ENCODE data around the gene RRN3. TPM values are rescaled to one million over a fixed set of nuclear protein-coding genes. Genes with fewer than 3 reads are reported as not detected.
"Not testable (repeated sequence)": the region's sequence is repeated elsewhere in the genome, so short reads cannot be mapped to it uniquely, and the experiment has no call there.

The RRN3 gene
- total RNA-seq, 5 donors from 2014 or later (not counting 1 experiment from before 2014, with no cell fraction given), result 26.5 to 38.0 (median 37.3) TPM

- H3K27ac ChIP-seq (ENCODE audit: low read length); H3K4me1 ChIP-seq (ENCODE audit: control insufficient read depth in 1 of 2, extremely low read depth in 1 of 2, insufficient read depth in 2 of 2, low read length in 2 of 2); H3K27me3 Mint-ChIP-seq; H3K9me3 Mint-ChIP-seq; H3K27me3 ChIP-seq (replicated peaks in 1 of 2; ENCODE audit: control insufficient read depth in 2 of 2, extremely low read depth in 1 of 2, insufficient read depth in 2 of 2, low read length in 1 of 2); H3K9me3 ChIP-seq; H3K27ac Mint-ChIP-seq; H3K4me3 ChIP-seq (ENCODE audit: control insufficient read depth in 1 of 2, extremely low read depth in 1 of 2, low read length in 1 of 2); H3K4me1 Mint-ChIP-seq; H3K4me3 Mint-ChIP-seq; DNase-seq; POLR2A ChIA-PET: not testable (repeated sequence)
- H3K36me3 Mint-ChIP-seq, result peaks cover 42% of the 10 kb centered on the region
- CTCF ChIA-PET, result interaction anchor here in 1 of 2 donors (0.7 to 2.0 kb wide), 2 partner anchors 15 to 22 kb away, joined by 3 to 6 read pairs; partner anchors contain the start of gene RRN3
- no CpG with 5 or more reads among the region's 16 CpGs for WGBS (ENCODE audit: insufficient coverage)
- peaks cover 7 to 50% of the 10 kb centered on the region in 2 donors for H3K36me3 ChIP-seq (ENCODE audit: control insufficient read depth in 2 of 2, extremely low read depth in 1 of 2, insufficient read depth in 1 of 2, low read length in 1 of 2)
- ATAC-seq (replicated peaks in 1 of 4), result peak; percentile 41 to 71 (median 55)
These were observed 21.9 kb downstream of the RRN3 start for GRCh38 chr16:15071916-15072769.

GRCh38 chr16:15071013-15071412 lies 23.1 kb downstream of the RRN3 start:
- H3K4me3 Mint-ChIP-seq; H3K27ac Mint-ChIP-seq; CTCF ChIA-PET; H3K27me3 Mint-ChIP-seq; DNase-seq; ATAC-seq (replicated peaks in 1 of 4); H3K27me3 ChIP-seq (replicated peaks in 1 of 2; ENCODE audit: control insufficient read depth in 2 of 2, extremely low read depth in 1 of 2, insufficient read depth in 2 of 2, low read length in 1 of 2); POLR2A ChIA-PET; H3K4me1 ChIP-seq (ENCODE audit: control insufficient read depth in 1 of 2, extremely low read depth in 1 of 2, insufficient read depth in 2 of 2, low read length in 2 of 2); H3K27ac ChIP-seq (ENCODE audit: low read length); H3K4me1 Mint-ChIP-seq; H3K9me3 Mint-ChIP-seq; H3K4me3 ChIP-seq (ENCODE audit: control insufficient read depth in 1 of 2, extremely low read depth in 1 of 2, low read length in 1 of 2); H3K9me3 ChIP-seq: not testable (repeated sequence)
- H3K36me3 Mint-ChIP-seq, result peaks cover 33% of the 10 kb centered on the region
- WGBS (ENCODE audit: insufficient coverage), result no CpG with 5 or more reads among the region's 4 CpGs
- peaks cover 7 to 44% of the 10 kb centered on the region in 2 donors for H3K36me3 ChIP-seq (ENCODE audit: control insufficient read depth in 2 of 2, extremely low read depth in 1 of 2, insufficient read depth in 1 of 2, low read length in 1 of 2)

GRCh38 chr16:15066690-15067089 lies 27.4 kb downstream of the RRN3 start:
- H3K4me3 ChIP-seq (ENCODE audit: control insufficient read depth in 1 of 2, extremely low read depth in 1 of 2, low read length in 1 of 2); H3K4me3 Mint-ChIP-seq; H3K9me3 ChIP-seq; DNase-seq; H3K4me1 ChIP-seq (ENCODE audit: control insufficient read depth in 1 of 2, extremely low read depth in 1 of 2, insufficient read depth in 2 of 2, low read length in 2 of 2); H3K4me1 Mint-ChIP-seq; H3K9me3 Mint-ChIP-seq; H3K27me3 Mint-ChIP-seq; H3K27me3 ChIP-seq (replicated peaks in 1 of 2; ENCODE audit: control insufficient read depth in 2 of 2, extremely low read depth in 1 of 2, insufficient read depth in 2 of 2, low read length in 1 of 2); H3K27ac Mint-ChIP-seq; ATAC-seq (replicated peaks in 1 of 4); H3K27ac ChIP-seq (ENCODE audit: low read length): not testable (repeated sequence)
- H3K36me3 Mint-ChIP-seq, result peaks cover 21% of the 10 kb centered on the region
- ChIA-PET POLR2A (interaction anchor here in 1 of 2 donors (0.6 kb wide), 1 partner anchor 10 kb away, joined by 3 read pairs; no protein-coding TSS in a partner anchor), CTCF (interaction anchor here in 1 of 2 donors (0.7 kb wide), 1 partner anchor 567 kb away, joined by 3 read pairs; no protein-coding TSS in a partner anchor)
- H3K36me3 ChIP-seq (ENCODE audit: control insufficient read depth in 2 of 2, extremely low read depth in 1 of 2, insufficient read depth in 1 of 2, low read length in 1 of 2), result peaks cover 6 to 36% of the 10 kb centered on the region in 2 donors
- WGBS (ENCODE audit: insufficient coverage), result 100% methylated on average over 3 of the region's 8 CpGs

- WGBS (ENCODE audit: insufficient coverage), result no CpG with 5 or more reads among the region's 4 CpGs
- peaks cover 10 to 43% of the 10 kb centered on the region in 2 donors for H3K36me3 ChIP-seq (ENCODE audit: control insufficient read depth in 2 of 2, extremely low read depth in 1 of 2, insufficient read depth in 1 of 2, low read length in 1 of 2)
- H3K4me1 Mint-ChIP-seq; H3K27ac ChIP-seq (ENCODE audit: low read length); H3K27me3 Mint-ChIP-seq; H3K4me1 ChIP-seq (ENCODE audit: control insufficient read depth in 1 of 2, extremely low read depth in 1 of 2, insufficient read depth in 2 of 2, low read length in 2 of 2); H3K4me3 Mint-ChIP-seq; H3K9me3 ChIP-seq; CTCF ChIA-PET; H3K4me3 ChIP-seq (ENCODE audit: control insufficient read depth in 1 of 2, extremely low read depth in 1 of 2, low read length in 1 of 2); H3K9me3 Mint-ChIP-seq; H3K27me3 ChIP-seq (replicated peaks in 1 of 2; ENCODE audit: control insufficient read depth in 2 of 2, extremely low read depth in 1 of 2, insufficient read depth in 2 of 2, low read length in 1 of 2); H3K27ac Mint-ChIP-seq: not testable (repeated sequence)
- peak in 1 of 4 experiments; percentile 29 for ATAC-seq (replicated peaks in 1 of 4)
- POLR2A ChIA-PET, result interaction anchor here in 1 of 2 donors (0.6 kb wide), 1 partner anchor 9 kb away, joined by 3 read pairs; no protein-coding TSS in a partner anchor
- peaks cover 28% of the 10 kb centered on the region for H3K36me3 Mint-ChIP-seq
- peak in 3 of 35 experiments; percentile 0 to 28 (median 5) for DNase-seq
These were observed 28.1 kb downstream of the RRN3 start for GRCh38 chr16:15065961-15066360.

GRCh38 chr16:15062085-15062810 lies 31.8 kb downstream of the RRN3 start:
- H3K4me3 ChIP-seq (ENCODE audit: control insufficient read depth in 1 of 2, extremely low read depth in 1 of 2, low read length in 1 of 2); H3K27ac ChIP-seq (ENCODE audit: low read length); DNase-seq; H3K4me1 Mint-ChIP-seq; H3K27me3 ChIP-seq (replicated peaks in 1 of 2; ENCODE audit: control insufficient read depth in 2 of 2, extremely low read depth in 1 of 2, insufficient read depth in 2 of 2, low read length in 1 of 2); ATAC-seq (replicated peaks in 1 of 4); H3K27ac Mint-ChIP-seq; H3K27me3 Mint-ChIP-seq; H3K4me3 Mint-ChIP-seq; H3K9me3 ChIP-seq; H3K4me1 ChIP-seq (ENCODE audit: control insufficient read depth in 1 of 2, extremely low read depth in 1 of 2, insufficient read depth in 2 of 2, low read length in 2 of 2); POLR2A ChIA-PET; H3K9me3 Mint-ChIP-seq: not testable (repeated sequence)
- peaks cover 36% of the 10 kb centered on the region for H3K36me3 Mint-ChIP-seq
- H3K36me3 ChIP-seq (ENCODE audit: control insufficient read depth in 2 of 2, extremely low read depth in 1 of 2, insufficient read depth in 1 of 2, low read length in 1 of 2), result peaks cover 10 to 47% of the 10 kb centered on the region in 2 donors
- CTCF ChIA-PET, result interaction anchor here (0.6 to 1.2 kb wide), 2 partner anchors 11 to 74 kb away, joined by 3 to 4 read pairs; no protein-coding TSS in a partner anchor
- no CpG with 5 or more reads among the region's 8 CpGs for WGBS (ENCODE audit: insufficient coverage)

GRCh38 chr16:15059324-15059723 lies 34.7 kb downstream of the RRN3 start:
- H3K9me3 ChIP-seq, result no peaks in the 10 kb centered on the region
- no peak overlapping the region for H3K27ac ChIP-seq (ENCODE audit: low read length)
- Mint-ChIP-seq H3K27me3 (no peaks in the 10 kb centered on the region), H3K9me3 (no peaks in the 10 kb centered on the region), H3K27ac (no peak overlapping the region), H3K4me3 (no peak overlapping the region), H3K36me3 (peaks cover 27% of the 10 kb centered on the region), H3K4me1 (peaks cover 13 to 18% (median 13%) of the 10 kb centered on the region in 3 donors)
- peaks cover 10 to 37% of the 10 kb centered on the region in 2 donors for H3K36me3 ChIP-seq (ENCODE audit: control insufficient read depth in 2 of 2, extremely low read depth in 1 of 2, insufficient read depth in 1 of 2, low read length in 1 of 2)
- H3K4me1 ChIP-seq (ENCODE audit: control insufficient read depth in 1 of 2, extremely low read depth in 1 of 2, insufficient read depth in 2 of 2, low read length in 2 of 2), result peaks cover 3 to 18% of the 10 kb centered on the region in 2 experiments
- ChIA-PET POLR2A (no interaction called here), CTCF (interaction anchor here in 1 of 2 donors (0.6 to 0.9 kb wide), 2 partner anchors 16 to 37 kb away, joined by 3 to 5 read pairs; no protein-coding TSS in a partner anchor)
- ATAC-seq (replicated peaks in 1 of 4) (no peak), DNase-seq (no peak)
- no peak overlapping the region for H3K4me3 ChIP-seq (ENCODE audit: control insufficient read depth in 1 of 2, extremely low read depth in 1 of 2, low read length in 1 of 2)
- no CpG with 5 or more reads among the region's 3 CpGs for WGBS (ENCODE audit: insufficient coverage)
- H3K27me3 ChIP-seq (replicated peaks in 1 of 2; ENCODE audit: control insufficient read depth in 2 of 2, extremely low read depth in 1 of 2, insufficient read depth in 2 of 2, low read length in 1 of 2), result no peaks in the 10 kb centered on the region
